Body of pancreas (tissue), 4 donors: ENCODE results near the gene SLC22A5. TPM values are rescaled to one million over a fixed set of nuclear protein-coding genes. Genes with fewer than 3 reads are reported as not detected.
A peak's percentile ranks its signal among the peaks of the same experiment; 100 is the strongest.
"Not testable (repeated sequence)": the region's sequence is repeated elsewhere in the genome, so short reads cannot be mapped to it uniquely, and the experiment has no call there.

Source experiments
- ATAC-seq: fragments of 150-250 bp; one replicate; pipeline ENCODE4 v1.9.1; 2016
- DNase-seq, 4 donors: peaks; one replicate each; pipeline ENCODE4 v3.0.0-alpha.2; 2019
- H3K27ac ChIP-seq, 4 donors: fragments of 200-600 bp; sonication (generic); 1 replicate in 3 of 4; 2 replicates in 1 of 4; pipeline versions ENCODE4 v1.5.1 to v1.6.1; 2016 to 2019; ENCODE audit warnings: mild to moderate bottlenecking in 1 of 4, mixed read lengths in 1 of 4, moderate library complexity in 1 of 4
- H3K27me3 ChIP-seq, 2 donors: fragments of 200-600 bp; sonication (generic); one replicate each; pipeline ENCODE4 v1.6.0; 2016; ENCODE audit warnings: mild to moderate bottlenecking in 1 of 2
- H3K36me3 ChIP-seq, 2 donors: fragments of 200-600 bp; sonication (generic); replicated peaks in 1 of 2; 2 replicates each; pipeline ENCODE4 v1.5.1; 2016; ENCODE audit warnings: low read depth in 2 of 2; ENCODE audit not compliant: insufficient read depth in 1 of 2
- H3K4me1 ChIP-seq: fragments of 200-600 bp; sonication (generic); one replicate; pipeline ENCODE4 v1.6.0; 2016
- H3K4me3 ChIP-seq, 2 donors: fragments of 200-600 bp; sonication (generic); 1 replicate in 1 of 2; 2 replicates in 1 of 2; pipeline ENCODE4 v1.5.1; 2016 to 2019
- H3K9me3 ChIP-seq, 3 donors: fragments of 200-600 bp; sonication (generic); 1 replicate in 2 of 3; 2 replicates in 1 of 3; pipeline ENCODE4 v1.5.1; 2016
- POLR2A ChIP-seq, 3 donors: fragments of 450-650 bp; IDR thresholded peaks; one replicate each; pipeline ENCODE4 v1.6.1; 2016; ENCODE audit warnings: antibody characterized with exemption in 3 of 3, mild to moderate bottlenecking in 2 of 3
- WGBS, 2 donors: methylation state at CpG; one replicate each; pipeline ENCODE4 v1.1.5; 2017; 5-methylcytosine and 5-hydroxymethylcytosine counted together
- intact Hi-C: fragments of 100-400 bp; cut with DNase I; formaldehyde crosslinking; loops from one replicate; pipeline ENCODE4 v1.15.1; 2023
- microRNA-seq, 2 donors: library from miRNA; unstranded; fragments of <30 nt; microRNA quantifications; one replicate each; pipeline ENCODE4, GENCODE V29; 2016; ENCODE audit warnings: borderline number of aligned reads in 2 of 2, borderline replicate concordance in 2 of 2
- small RNA-seq: library from RNA; depleted of rRNA; stranded (forward); fragments of <200 nt; gene quantifications from one replicate; pipeline ENCODE3, GENCODE V24; 2016
- total RNA-seq, 2 donors: library from RNA; depleted of rRNA; stranded (reverse); fragments of >200 nt; gene quantifications; one replicate each; pipeline ENCODE4 v1.1.0, GENCODE V29; 2016
- TF ChIP-seq, protein P1 (sequence below), 7 experiments: fragments of 450-650 bp in 4 of 7; fragments of 200-600 bp in 3 of 7; sonication (generic) in 3 of 7; IDR thresholded peaks; one replicate each; pipeline ENCODE4 v1.5.1; 2016 to 2019; ENCODE audit warnings: antibody characterized with exemption in 7 of 7

SLC22A5 gene
- total RNA-seq, 2 donors from 2014 or later = 21.3 to 30.3 TPM

DNA sequence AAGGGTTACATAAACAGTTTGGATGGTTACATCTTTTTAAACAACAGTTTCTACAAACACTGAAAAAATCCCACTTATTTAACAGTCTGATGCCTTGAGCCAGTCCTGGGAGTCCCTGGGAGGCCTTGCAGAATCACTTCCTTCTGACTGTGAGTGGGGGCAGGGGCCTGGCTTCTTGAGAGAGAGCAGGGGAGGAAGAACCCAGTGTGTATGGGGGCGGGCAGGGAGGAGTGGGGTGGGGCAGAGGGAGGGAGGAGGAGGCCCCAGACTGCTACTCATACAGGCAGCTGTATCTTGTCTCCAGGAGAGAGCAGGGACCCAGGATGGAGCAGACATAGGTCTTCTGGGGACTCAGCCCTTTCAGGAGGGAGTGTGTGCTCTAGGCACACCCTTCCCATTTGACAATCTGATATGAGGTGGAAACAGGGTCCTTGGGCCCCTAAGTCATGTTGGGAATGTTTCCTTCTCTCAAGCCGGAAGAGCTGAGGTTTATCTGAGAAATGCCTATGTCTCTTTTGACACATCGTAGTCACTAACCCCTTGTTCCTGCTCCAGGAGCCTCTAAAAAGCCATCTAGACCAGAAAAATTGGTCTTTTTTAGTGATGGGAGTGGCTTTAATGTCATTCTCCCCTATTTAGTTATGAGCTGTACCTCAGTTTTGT lies 68.2 kb downstream of the SLC22A5 start:
- Histone ChIP-seq H3K27me3 (no peaks in the 10 kb centered on the region), H3K27ac (peak overlapping the region in 2 of 4 donors; percentile 38 to 44), H3K36me3 (no peaks in the 10 kb centered on the region), H3K4me1 (peaks cover 23% of the 10 kb centered on the region), H3K4me3 (no peak overlapping the region), H3K9me3 (no peaks in the 10 kb centered on the region)
- DNase-seq (peak; percentile 32 to 74 (median 48)), ATAC-seq (peak; percentile 76)
- 58 to 82% methylated on average over 3 of the region's 3 CpGs for WGBS, 2 donors
- TF ChIP-seq, protein P1, sequence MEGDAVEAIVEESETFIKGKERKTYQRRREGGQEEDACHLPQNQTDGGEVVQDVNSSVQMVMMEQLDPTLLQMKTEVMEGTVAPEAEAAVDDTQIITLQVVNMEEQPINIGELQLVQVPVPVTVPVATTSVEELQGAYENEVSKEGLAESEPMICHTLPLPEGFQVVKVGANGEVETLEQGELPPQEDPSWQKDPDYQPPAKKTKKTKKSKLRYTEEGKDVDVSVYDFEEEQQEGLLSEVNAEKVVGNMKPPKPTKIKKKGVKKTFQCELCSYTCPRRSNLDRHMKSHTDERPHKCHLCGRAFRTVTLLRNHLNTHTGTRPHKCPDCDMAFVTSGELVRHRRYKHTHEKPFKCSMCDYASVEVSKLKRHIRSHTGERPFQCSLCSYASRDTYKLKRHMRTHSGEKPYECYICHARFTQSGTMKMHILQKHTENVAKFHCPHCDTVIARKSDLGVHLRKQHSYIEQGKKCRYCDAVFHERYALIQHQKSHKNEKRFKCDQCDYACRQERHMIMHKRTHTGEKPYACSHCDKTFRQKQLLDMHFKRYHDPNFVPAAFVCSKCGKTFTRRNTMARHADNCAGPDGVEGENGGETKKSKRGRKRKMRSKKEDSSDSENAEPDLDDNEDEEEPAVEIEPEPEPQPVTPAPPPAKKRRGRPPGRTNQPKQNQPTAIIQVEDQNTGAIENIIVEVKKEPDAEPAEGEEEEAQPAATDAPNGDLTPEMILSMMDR (IDR thresholded peaks at IDR 0.05) = no peak
- intact Hi-C loops = no loop called here

DNA sequence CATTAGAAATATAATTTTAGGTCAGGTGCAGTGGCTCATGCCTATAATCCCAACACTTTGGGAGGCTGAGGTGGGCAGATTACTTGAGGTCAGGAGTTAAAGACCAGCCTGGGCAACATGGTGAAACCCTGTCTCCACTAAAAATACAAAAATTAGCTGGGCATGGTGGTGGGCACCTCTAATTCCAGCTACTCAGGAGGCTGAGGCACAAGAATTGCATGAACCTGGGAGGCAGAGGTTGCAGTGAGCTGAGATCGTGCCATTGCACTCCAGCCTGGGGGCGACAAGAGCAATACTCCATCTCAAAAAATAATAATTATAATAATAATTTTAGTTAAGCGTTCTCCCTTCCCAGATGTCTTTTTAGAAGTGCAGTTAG lies 68.7 kb downstream of the SLC22A5 start:
- WGBS, 2 donors = 94 to 96% methylated on average over 3 of the region's 3 CpGs
- ATAC-seq, H3K9me3 ChIP-seq, H3K4me3 ChIP-seq, intact Hi-C loops, H3K27me3 ChIP-seq, H3K36me3 ChIP-seq, DNase-seq: not testable (repeated sequence)
- peaks cover 23% of the 10 kb centered on the region for H3K4me1 ChIP-seq
- peak overlapping the region in 2 of 4 donors; percentile 38 to 44 for H3K27ac ChIP-seq

DNA sequence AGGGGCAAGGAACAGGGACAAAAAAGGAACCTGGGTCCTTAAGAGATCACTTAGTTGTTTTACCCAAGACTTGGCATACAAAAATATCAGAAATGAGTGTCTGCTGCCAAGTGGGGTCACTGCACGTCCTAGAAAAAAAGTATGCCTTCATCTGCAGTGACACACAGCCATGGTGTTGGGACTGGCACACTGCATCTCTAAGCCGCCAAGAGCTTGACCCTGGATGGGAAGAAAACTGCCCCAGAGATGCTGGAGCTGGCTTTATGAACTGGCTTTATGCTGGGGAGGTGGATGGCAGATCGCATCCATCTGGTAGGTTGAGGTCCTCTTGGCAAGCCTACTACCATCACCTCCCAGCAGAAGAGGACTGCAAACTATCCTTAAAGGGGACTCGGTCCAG lies 69.4 kb downstream of the SLC22A5 start:
- H3K4me1 ChIP-seq = peaks cover 23% of the 10 kb centered on the region
- intact Hi-C loops = no loop called here

DNA sequence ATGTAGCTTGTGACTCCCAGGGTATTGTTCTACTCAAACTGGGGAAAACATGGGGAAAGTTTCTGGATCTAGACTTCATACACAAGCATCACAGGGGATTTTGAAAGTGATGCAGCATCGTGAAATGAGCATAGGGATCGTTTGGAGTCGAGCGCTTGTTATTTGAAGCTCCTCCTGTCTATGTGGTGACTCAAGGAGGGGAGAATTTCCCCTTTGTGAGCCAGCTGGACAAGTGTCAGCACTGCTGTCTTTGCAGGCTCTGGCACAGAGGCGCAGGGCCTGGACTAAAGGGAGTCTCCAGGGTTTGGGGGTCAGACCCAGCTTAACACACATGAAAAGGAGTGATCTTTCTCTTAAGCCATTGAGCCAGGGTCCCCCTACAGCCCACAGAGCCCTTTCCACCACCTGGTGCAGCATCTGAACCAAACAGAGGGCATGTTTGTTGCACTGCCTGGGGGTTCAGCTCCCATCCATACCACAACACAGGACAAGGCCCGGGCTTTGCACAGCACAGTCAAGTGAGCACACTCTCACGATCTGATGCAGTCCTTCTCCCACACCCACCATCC lies 70.1 kb downstream of the SLC22A5 start:
- peaks cover 19% of the 10 kb centered on the region for H3K4me1 ChIP-seq
- intact Hi-C loops = no loop called here
- TF ChIP-seq POLR2A (IDR thresholded peaks at IDR 0.05) = no peak
- TF ChIP-seq, protein P1 (IDR thresholded peaks at IDR 0.05) = no peak
- H3K27ac ChIP-seq = no peak overlapping the region
- ATAC-seq = peak; percentile 25
- H3K36me3 ChIP-seq = no peaks in the 10 kb centered on the region
- no peaks in the 10 kb centered on the region for H3K9me3 ChIP-seq
- WGBS, 2 donors = 66 to 83% methylated on average over 7 of the region's 7 CpGs
- DNase-seq = peak in 3 of 4 donors; percentile 39 to 65 (median 42)
- no peaks in the 10 kb centered on the region for H3K27me3 ChIP-seq
- no peak overlapping the region for H3K4me3 ChIP-seq

More for the DNA sequence above, 69.4 kb downstream of the SLC22A5 start:
- no peak overlapping the region for H3K27ac ChIP-seq
- TF ChIP-seq, protein P1 (IDR thresholded peaks at IDR 0.05) = no peak
- TF ChIP-seq POLR2A (IDR thresholded peaks at IDR 0.05) = no peak
- no peaks in the 10 kb centered on the region for H3K27me3 ChIP-seq
- no peaks in the 10 kb centered on the region for H3K9me3 ChIP-seq
- WGBS, 2 donors = 82 to 84% methylated on average over 4 of the region's 4 CpGs
- no peak overlapping the region for H3K4me3 ChIP-seq
- DNase-seq (no peak), ATAC-seq (no peak)
- H3K36me3 ChIP-seq = no peaks in the 10 kb centered on the region

DNA sequence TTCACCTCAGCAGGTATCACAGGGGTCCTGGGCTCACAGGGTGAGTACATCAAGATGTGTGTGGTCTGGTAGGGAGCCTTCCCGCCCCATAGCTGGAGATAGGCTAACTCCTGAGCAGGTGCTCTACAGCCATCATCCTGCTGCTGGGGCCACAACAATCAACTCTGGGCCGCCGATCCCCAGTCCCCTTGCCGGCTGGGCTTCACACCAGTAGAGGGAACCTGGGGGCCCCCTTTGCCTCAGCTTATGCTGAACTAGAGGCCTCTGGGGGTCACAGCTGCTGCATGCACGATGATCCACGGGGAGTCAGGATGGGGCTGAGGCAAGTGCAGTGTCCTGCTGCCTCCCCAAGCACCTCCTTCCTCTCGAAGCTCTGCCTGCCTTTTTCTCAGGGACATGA lies 74.6 kb downstream of the SLC22A5 start:
- H3K4me1 ChIP-seq = peaks cover 20% of the 10 kb centered on the region

More for the DNA sequence above, 74.6 kb downstream of the SLC22A5 start:
- TF ChIP-seq, protein P1 (IDR thresholded peaks at IDR 0.05) = no peak
- no peak for TF ChIP-seq POLR2A (IDR thresholded peaks at IDR 0.05)
- Histone ChIP-seq H3K36me3 (no peaks in the 10 kb centered on the region), H3K27me3 (no peaks in the 10 kb centered on the region), H3K27ac (no peak overlapping the region), H3K9me3 (no peaks in the 10 kb centered on the region), H3K4me3 (no peak overlapping the region)
- DNase-seq (no peak), ATAC-seq (no peak)
- intact Hi-C loops = no loop called here
- WGBS, 2 donors = 84 to 96% methylated on average over 7 of the region's 7 CpGs

Small RNA genes within 50 kb of the gene (microRNA-seq; reads per million reads assigned to microRNA genes)
- 0.90 to 0.93 reads per million in 2 donors for gene MIR3936

Small RNA genes within 50 kb of the gene (small RNA-seq; reads per million reads assigned to genes)
- not detected for gene MIR3936

Other genes with a start within 250 kb of the SLC22A5 start
- 10 to 100 TPM; 32.3 to 57.9 TPM for gene P4HA2, start 141.9 kb upstream of the SLC22A5 start, total RNA-seq
- 1 to 10 TPM; 4.2 to 4.3 TPM for gene PDLIM4, start 112.0 kb upstream of the SLC22A5 start, total RNA-seq
- not detected for gene SLC22A4, start 75.3 kb upstream of the SLC22A5 start, total RNA-seq
- gene IRF1, start 121.1 kb downstream of the SLC22A5 start, total RNA-seq = 10 to 100 TPM; 12.2 to 15.5 TPM
- gene IL5, start 173.8 kb downstream of the SLC22A5 start, total RNA-seq = not detected
- 10 to 100 TPM; 18.7 to 42.5 TPM for gene RAD50, start 187.3 kb downstream of the SLC22A5 start, total RNA-seq